GM12878 (cell line): ENCODE data around the gene PIGZ. TPM values are rescaled to one million over a fixed set of nuclear protein-coding genes. Genes with fewer than 3 reads are reported as not detected.

Experiments used
- ATAC-seq: fragments of 200-7000 bp; cut with Tn5 transposase; 3 replicates; pipeline ENCODE4 v1.9.1; 2020; ENCODE audit warnings: mild to moderate bottlenecking, moderate library complexity
- BruUV-seq: library from RNA; stranded (reverse); fragments of 400-500 nt; replicated peaks from 2 replicates; lab custom pipeline; 2021; lab: Mats Ljungman, UMichigan
- CTCF ChIA-PET: fragments of 300-600 bp; sonication (Branson Sonifier 250); formaldehyde crosslinking; extraction: SDS; loops from one replicate; lab custom pipeline; 2021; ENCODE audit warnings: inconsistent platforms; lab: Yijun Ruan, JAX
- POLR2A ChIA-PET: fragments of 350-600 bp; formaldehyde crosslinking; extraction: SDS; loops from one replicate; lab custom pipeline; 2021; ENCODE audit warnings: inconsistent platforms; lab: Charles Lee
- RAD21 ChIA-PET: fragments of 300-600 bp; sonication (Branson Sonifier 250); formaldehyde crosslinking; loops from one replicate; lab custom pipeline; 2023; ENCODE audit warnings: antibody characterized with exemption; ENCODE audit not compliant: unreplicated experiment; lab: Charles Lee
- SMC1A ChIA-PET: fragments of 300-600 bp; sonication (Branson Sonifier 250); formaldehyde crosslinking; loops from one replicate; lab custom pipeline; 2023; ENCODE audit not compliant: unreplicated experiment, uncharacterized antibody; lab: Charles Lee
- DNase-seq: peaks from one replicate; pipeline ENCODE4 v3.0.0-alpha.2; 2011; ENCODE audit warnings: low read depth, low spot score
- FAIRE-seq: peaks from 3 replicates; lab custom pipeline; 2011; peaks lifted over from hg19 to GRCh38; lab: Jason Lieb, UNC
- H2AFZ ChIP-seq: 2 replicates; pipeline ENCODE4 v1.6.0; 2011; ENCODE audit warnings: low read depth, low read length, control low read depth; ENCODE audit not compliant: control insufficient read depth
- H3K27ac ChIP-seq: 2 replicates; pipeline ENCODE4 v1.5.1; 2011; ENCODE audit warnings: control low read depth; ENCODE audit not compliant: control insufficient read depth, insufficient read depth
- H3K27me3 ChIP-seq, 2 experiments: replicated peaks in 1 of 2; 2 replicates each; pipeline versions ENCODE4 v1.6.0 to v1.6.1; 2011; ENCODE audit warnings: low read length in 1 of 2; ENCODE audit not compliant: control insufficient read depth in 2 of 2, insufficient read depth in 2 of 2
- H3K36me3 ChIP-seq, 2 experiments: 2 replicates each; pipeline ENCODE4 v1.5.1; 2011; ENCODE audit warnings: low read length in 1 of 2; ENCODE audit not compliant: control insufficient read depth in 2 of 2, insufficient read depth in 2 of 2
- H3K4me1 ChIP-seq: 2 replicates; pipeline ENCODE4 v1.6.1; 2011; ENCODE audit warnings: mild to moderate bottlenecking, low read length, moderate library complexity, mixed read lengths; ENCODE audit not compliant: control insufficient read depth, insufficient read depth
- H3K4me2 ChIP-seq: 2 replicates; pipeline ENCODE4 v1.6.0; 2011; ENCODE audit warnings: control low read depth; ENCODE audit not compliant: control insufficient read depth, insufficient read depth
- H3K4me3 ChIP-seq: fragments of 200-600 bp; sonication (generic); 2 replicates; pipeline ENCODE4 v1.5.1; 2016
- H3K79me2 ChIP-seq: 2 replicates; pipeline ENCODE4 v1.6.0; 2011; ENCODE audit warnings: low read length; ENCODE audit not compliant: control insufficient read depth, insufficient read depth
- H3K9ac ChIP-seq: 2 replicates; pipeline ENCODE4 v1.8.0; 2011; ENCODE audit warnings: low read length, control low read depth, mixed read lengths; ENCODE audit not compliant: control insufficient read depth, insufficient read depth
- H3K9me3 ChIP-seq: replicated peaks from 3 replicates; pipeline ENCODE4 v1.5.1; 2011; ENCODE audit warnings: mild to moderate bottlenecking, low read length; ENCODE audit not compliant: control insufficient read depth, insufficient read depth
- H4K20me1 ChIP-seq: 2 replicates; pipeline ENCODE4 v1.6.0; 2011; ENCODE audit not compliant: control insufficient read depth, insufficient read depth
- ATF7 ChIP-seq: fragments of 450-650 bp; IDR thresholded peaks from 2 replicates; pipeline ENCODE4 v1.6.1; 2016; ENCODE audit warnings: low read depth, mild to moderate bottlenecking
- EP300 ChIP-seq, 2 experiments: fragments of 150-350 bp in 1 of 2; IDR thresholded peaks; 2 replicates each; pipeline ENCODE4 v1.6.1; 2011 to 2012; ENCODE audit warnings: low read depth in 2 of 2, low read length in 2 of 2, borderline replicate concordance in 1 of 2, improper control_type of control experiment in 1 of 2, inconsistent platforms in 1 of 2; ENCODE audit not compliant: control insufficient read depth in 1 of 2
- ESRRA ChIP-seq: IDR thresholded peaks from 2 replicates; pipeline ENCODE4 v1.6.1; 2012; ENCODE audit warnings: mild to moderate bottlenecking, low read length, improper control_type of control experiment
- FOXK2 ChIP-seq: fragments of 450-650 bp; IDR thresholded peaks from 2 replicates; pipeline ENCODE4 v1.6.1; 2017; ENCODE audit warnings: mild to moderate bottlenecking, moderate library complexity
- JUNB ChIP-seq: IDR thresholded peaks from 2 replicates; pipeline ENCODE4 v1.6.1; 2016; ENCODE audit warnings: antibody characterized with exemption, mild to moderate bottlenecking
- MEF2A ChIP-seq: IDR thresholded peaks from 2 replicates; pipeline ENCODE4 v1.6.1; 2011; ENCODE audit warnings: low read depth, mild to moderate bottlenecking, low read length, moderate library complexity; ENCODE audit not compliant: insufficient read depth
- POLR2AphosphoS5 ChIP-seq: IDR thresholded peaks from 2 replicates; pipeline ENCODE4 v1.6.1; 2011; ENCODE audit warnings: mild to moderate bottlenecking, low read length, inconsistent platforms
- SMAD5 ChIP-seq: IDR thresholded peaks from 2 replicates; pipeline ENCODE4 v1.6.1; 2016; ENCODE audit warnings: antibody characterized with exemption, low read depth
- SREBF2 ChIP-seq: IDR thresholded peaks from 2 replicates; pipeline ENCODE4 v1.6.1; 2012; ENCODE audit warnings: mild to moderate bottlenecking, low read length
- SUZ12 ChIP-seq: fragments of 200-600 bp; sonication (generic); IDR thresholded peaks from one replicate; pipeline ENCODE4 v1.6.1; 2018; ENCODE audit warnings: antibody characterized with exemption, mild to moderate bottlenecking; ENCODE audit not compliant: unreplicated experiment
- WRNIP1 ChIP-seq: IDR thresholded peaks from 2 replicates; pipeline ENCODE4 v1.6.1; 2011; ENCODE audit warnings: low read depth, low read length, improper control_type of control experiment, borderline replicate concordance
- ZNF217 ChIP-seq: fragments of 450-650 bp; IDR thresholded peaks from 2 replicates; pipeline ENCODE4 v1.6.1; 2017; ENCODE audit warnings: antibody characterized with exemption, mild to moderate bottlenecking
- ZNF24 ChIP-seq: fragments of 450-650 bp; IDR thresholded peaks from 2 replicates; pipeline ENCODE4 v1.6.1; 2017; ENCODE audit warnings: antibody characterized with exemption, mild to moderate bottlenecking
- WGBS: methylation state at CpG from one replicate; pipeline ENCODE4 v1.1.6; 2016; ENCODE audit warnings: low lambda C conversion rate; ENCODE audit not compliant: insufficient replicate concordance, insufficient coverage; ENCODE audit errors: missing lambda C conversion rate; 5-methylcytosine and 5-hydroxymethylcytosine counted together
- in situ Hi-C: fragments of 300-500 bp; cut with MboI; formaldehyde crosslinking; loops from 9 replicates; pipeline ENCODE4 v1.14.3; 2018; ENCODE audit warnings: mixed read lengths
- intact Hi-C: fragments of 100-400 bp; cut with micrococcal nuclease; formaldehyde crosslinking; loops from one replicate; pipeline ENCODE4 v1.14.2; 2022; ENCODE audit not compliant: unreplicated experiment
- polyA plus RNA-seq, 11 experiments: library from polyadenylated mRNA; depleted of rRNA in 4 of 11; unstranded in 6 of 11; stranded (reverse) in 5 of 11; fragments of >200 nt; fragmentation: Nextera tagmentation in 4 of 11; fragmentation: Illumina TruSeq in 1 of 11; extraction: Ambion mirVana in 4 of 11; extraction: Trizol in 1 of 11; gene quantifications; 1 replicate in 1 of 11; 2 replicates in 10 of 11; pipeline versions ENCODE4 v1.2.1 to v1.2.3, GENCODE V29; 2011 to 2016; ENCODE audit warnings: inconsistent platforms in 2 of 11, missing spikeins in 2 of 11, low read depth in 1 of 11
- total RNA-seq, 4 experiments: library from RNA; depleted of rRNA in 3 of 4; stranded (reverse); fragments of >200 nt in 3 of 4; fragmentation: Illumina TruSeq in 1 of 4; extraction: Trizol in 1 of 4; gene quantifications; 2 replicates each; pipeline versions ENCODE4 v1.2.1 to v1.2.3, GENCODE V29; 2013 to 2021
- TF ChIP-seq, protein P1 (sequence below): fragments of 150-350 bp; IDR thresholded peaks from 2 replicates; pipeline ENCODE4 v1.6.1; 2014; ENCODE audit warnings: mild to moderate bottlenecking, low read depth, low read length
- TF ChIP-seq, protein P2 (sequence below): fragments of 450-650 bp; IDR thresholded peaks from 2 replicates; pipeline ENCODE4 v1.6.1; 2016; ENCODE audit warnings: mild to moderate bottlenecking

PIGZ gene
- total and polyA plus RNA-seq, 10 of the 15 experiments (the other 5 are each of a cell fraction or from before 2014, with no cell fraction given) = 0.06 to 1.2 (median 0.64) TPM

- ChIA-PET POLR2A (interaction anchor here (1.0 kb wide), 1 partner anchor 81 kb away, joined by 4 read pairs; the partner anchor contains the start of gene SENP5), CTCF (interaction anchor here (0.7 to 1.3 kb wide), 3 partner anchors 9 to 100 kb away, joined by 3 read pairs; no protein-coding TSS in a partner anchor), RAD21 (no interaction called here), SMC1A (no interaction called here)
- intact Hi-C loops = loop anchor here (10.0 kb wide), 1 partner anchor 235 kb away; the partner anchor contains the start of genes CEP19 and PIGX
- 77% methylated on average over 6 of the region's 6 CpGs for WGBS
- H2AFZ ChIP-seq = no peak overlapping the region
- no peak overlapping the region for H3K27ac ChIP-seq
- DNase-seq = no peak
- H3K4me3 ChIP-seq = no peak overlapping the region
- H4K20me1 ChIP-seq = no peaks in the 10 kb centered on the region
- no peaks in the 10 kb centered on the region for H3K9me3 ChIP-seq
- no peak for TF ChIP-seq ESRRA
- no peak for TF ChIP-seq SUZ12
- TF ChIP-seq WRNIP1 = no peak
- no peak for TF ChIP-seq ZNF24
- TF ChIP-seq FOXK2 = no peak
- TF ChIP-seq SMAD5 = no peak
- TF ChIP-seq ATF7 = no peak
- TF ChIP-seq, protein P1, sequence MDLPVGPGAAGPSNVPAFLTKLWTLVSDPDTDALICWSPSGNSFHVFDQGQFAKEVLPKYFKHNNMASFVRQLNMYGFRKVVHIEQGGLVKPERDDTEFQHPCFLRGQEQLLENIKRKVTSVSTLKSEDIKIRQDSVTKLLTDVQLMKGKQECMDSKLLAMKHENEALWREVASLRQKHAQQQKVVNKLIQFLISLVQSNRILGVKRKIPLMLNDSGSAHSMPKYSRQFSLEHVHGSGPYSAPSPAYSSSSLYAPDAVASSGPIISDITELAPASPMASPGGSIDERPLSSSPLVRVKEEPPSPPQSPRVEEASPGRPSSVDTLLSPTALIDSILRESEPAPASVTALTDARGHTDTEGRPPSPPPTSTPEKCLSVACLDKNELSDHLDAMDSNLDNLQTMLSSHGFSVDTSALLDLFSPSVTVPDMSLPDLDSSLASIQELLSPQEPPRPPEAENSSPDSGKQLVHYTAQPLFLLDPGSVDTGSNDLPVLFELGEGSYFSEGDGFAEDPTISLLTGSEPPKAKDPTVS = no peak
- TF ChIP-seq, protein P2, sequence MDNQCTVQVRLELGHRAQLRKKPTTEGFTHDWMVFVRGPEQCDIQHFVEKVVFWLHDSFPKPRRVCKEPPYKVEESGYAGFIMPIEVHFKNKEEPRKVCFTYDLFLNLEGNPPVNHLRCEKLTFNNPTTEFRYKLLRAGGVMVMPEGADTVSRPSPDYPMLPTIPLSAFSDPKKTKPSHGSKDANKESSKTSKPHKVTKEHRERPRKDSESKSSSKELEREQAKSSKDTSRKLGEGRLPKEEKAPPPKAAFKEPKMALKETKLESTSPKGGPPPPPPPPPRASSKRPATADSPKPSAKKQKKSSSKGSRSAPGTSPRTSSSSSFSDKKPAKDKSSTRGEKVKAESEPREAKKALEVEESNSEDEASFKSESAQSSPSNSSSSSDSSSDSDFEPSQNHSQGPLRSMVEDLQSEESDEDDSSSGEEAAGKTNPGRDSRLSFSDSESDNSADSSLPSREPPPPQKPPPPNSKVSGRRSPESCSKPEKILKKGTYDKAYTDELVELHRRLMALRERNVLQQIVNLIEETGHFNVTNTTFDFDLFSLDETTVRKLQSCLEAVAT = no peak
- no peak for TF ChIP-seq JUNB
- TF ChIP-seq ZNF217 = no peak
- no peak for TF ChIP-seq MEF2A
- TF ChIP-seq SREBF2 = no peak
- TF ChIP-seq POLR2AphosphoS5 = no peak
- no peak for TF ChIP-seq EP300 (IDR thresholded peaks at IDR 0.05; ENCODE audit: borderline replicate concordance in 1 of 2, control insufficient read depth in 1 of 2, low read depth in 2 of 2, low read length in 2 of 2)
- H3K79me2 ChIP-seq = no peaks in the 10 kb centered on the region
- no peak for FAIRE-seq
- in situ Hi-C loops = no loop called here
- H3K36me3 ChIP-seq = peaks cover 0 to 4% of the 10 kb centered on the region in 2 experiments; a peak in 1 of 4 replicates
- ATAC-seq = no peak
- peaks cover 3% of the 10 kb centered on the region for H3K4me1 ChIP-seq
- no peaks in the 10 kb centered on the region for H3K27me3 ChIP-seq
- H3K4me2 ChIP-seq = no peak overlapping the region
- H3K9ac ChIP-seq = no peak overlapping the region
- no TSS peak for BruUV-seq
These were observed 18.9 kb downstream of the PIGZ start for GRCh38 chr3:196949750-196950149.
